HG03045 (cell line): ENCODE data around the gene ZNF607.
A peak's percentile ranks its signal among the peaks of the same experiment; 100 is the strongest.
"Not testable (repeated sequence)": the region's sequence is repeated elsewhere in the genome, so short reads cannot be mapped to it uniquely, and the experiment has no call there.

Experiments used
- ATAC-seq: cut with Tn5 transposase; IDR thresholded peaks from one replicate; pipeline ENCODE4 v1.9.1; 2021; ENCODE audit warnings: mild to moderate bottlenecking, moderate library complexity; ENCODE audit not compliant: unreplicated experiment

ZNF607 gene

DNA sequence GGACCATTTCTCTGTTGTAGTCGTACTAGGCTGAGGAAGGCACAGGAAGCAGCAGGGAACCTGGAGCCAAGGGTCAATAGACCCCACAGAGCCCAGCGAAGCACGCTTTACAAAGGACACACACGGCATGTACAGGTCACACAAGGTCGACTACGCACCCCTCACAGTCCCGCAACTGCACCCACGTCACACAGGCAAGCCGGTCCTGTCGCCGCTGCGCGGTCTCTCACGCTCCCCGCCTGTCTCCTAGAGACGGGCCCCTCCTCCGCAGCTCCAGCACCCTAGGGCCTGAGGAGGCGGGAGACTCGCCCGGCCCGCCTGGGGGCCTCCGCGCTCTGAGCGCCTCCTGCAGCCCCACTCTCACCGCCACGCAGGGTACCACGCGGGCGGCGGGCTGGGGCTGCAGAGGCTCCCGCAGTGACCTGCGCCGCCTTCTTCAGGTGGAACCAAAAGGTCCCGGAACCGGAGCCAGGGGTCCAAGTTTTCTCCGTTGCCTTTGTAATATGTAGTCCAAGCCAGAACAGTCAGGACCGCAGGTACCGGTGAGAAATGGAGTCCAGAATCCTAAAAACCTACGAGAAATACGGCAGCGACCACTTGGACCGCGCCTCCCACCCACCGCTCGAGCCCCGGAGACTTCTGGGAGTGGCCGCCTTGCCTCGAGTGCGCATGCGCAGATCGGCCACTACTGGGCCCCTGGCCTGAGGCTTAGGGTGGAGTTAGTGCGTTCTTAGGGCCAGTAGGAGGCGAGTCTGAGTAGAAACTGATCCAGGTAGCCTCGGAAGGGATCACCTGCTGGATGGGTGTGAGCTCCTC is at the start of gene ZNF607:
ZNF607 (minus strand) TSS at position 651 of the 816 bp plus-strand sequence. CDS start 8,143 bp downstream, outside the sequence.
- ATAC-seq, result peak; percentile 85

DNA sequence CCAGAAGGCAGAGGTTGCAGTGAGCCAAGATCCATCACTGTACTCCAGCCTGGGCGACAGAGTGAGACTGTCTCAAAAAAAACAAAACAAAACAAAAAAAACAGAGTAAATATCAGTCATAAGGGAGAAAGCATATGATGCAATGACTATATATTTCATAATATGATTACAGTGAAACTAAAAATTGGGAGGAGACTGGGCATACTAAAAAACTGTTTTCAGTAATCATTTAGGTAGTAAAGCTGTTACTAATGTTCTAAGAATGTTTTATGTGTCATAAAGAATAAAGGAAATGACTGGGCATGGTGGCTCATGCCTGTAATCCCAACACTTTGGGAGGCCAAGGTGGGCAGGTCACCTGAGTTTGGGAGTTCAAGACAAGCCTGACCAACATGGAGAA is 43.9 kb upstream of the ZNF607 start:
- ATAC-seq, result no peak

DNA sequence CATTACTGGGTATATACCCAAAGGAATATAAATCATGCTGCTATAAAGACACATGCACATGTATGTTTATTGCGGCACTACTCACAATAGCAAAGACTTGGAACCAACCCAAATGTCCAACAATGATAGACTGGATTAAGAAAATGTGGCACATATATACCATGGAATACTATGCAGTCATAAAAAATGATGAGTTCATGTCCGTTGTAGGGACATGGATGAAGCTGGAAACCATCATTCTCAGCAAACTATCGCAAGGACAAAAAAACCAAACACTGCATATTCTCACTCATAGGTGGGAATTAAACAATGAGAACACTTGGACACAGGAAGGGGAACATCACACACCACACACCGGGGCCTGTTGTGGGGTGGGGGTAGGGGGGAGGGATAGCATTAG is 38.1 kb upstream of the ZNF607 start:
- ATAC-seq, result not testable (repeated sequence)

DNA sequence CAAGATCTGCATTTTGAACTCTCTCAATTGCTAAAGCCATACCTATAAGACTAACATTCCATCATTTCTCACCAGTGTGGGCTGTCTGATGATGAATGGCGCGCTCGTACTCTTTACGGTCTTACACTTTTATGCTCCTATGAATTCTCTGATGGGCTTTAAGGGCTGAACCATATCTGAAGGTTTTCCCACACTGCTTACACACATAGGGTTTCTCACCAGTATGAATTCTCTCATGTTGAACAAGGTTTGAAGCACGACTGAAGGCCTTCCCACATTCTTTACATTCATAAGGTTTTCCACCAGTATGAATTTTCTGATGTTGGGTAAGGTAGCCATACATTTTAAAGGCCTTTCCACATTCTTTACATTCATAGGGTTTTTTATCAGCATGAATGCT is 18.8 kb upstream of the ZNF607 start:
- no peak for ATAC-seq

DNA sequence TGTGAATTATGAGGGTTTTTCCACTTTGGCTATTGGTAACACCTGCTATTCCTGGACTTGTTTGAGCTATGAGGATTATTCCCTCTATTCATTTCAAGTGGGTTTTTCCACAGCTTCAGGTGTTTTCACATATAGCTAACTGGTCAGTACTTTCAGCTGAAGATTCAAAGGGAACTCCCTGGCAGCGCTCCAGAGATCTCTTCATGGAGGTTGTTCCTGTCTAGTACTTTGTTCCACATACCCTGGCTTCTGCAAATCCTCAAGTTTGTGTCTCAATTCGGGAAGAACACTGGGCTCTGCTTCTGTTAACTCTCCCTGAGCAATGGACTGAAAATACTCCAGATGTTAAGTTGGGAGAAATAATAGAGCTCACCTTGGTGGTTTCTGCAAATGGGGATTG is 5.6 kb upstream of the ZNF607 start:
- ATAC-seq, result no peak

DNA sequence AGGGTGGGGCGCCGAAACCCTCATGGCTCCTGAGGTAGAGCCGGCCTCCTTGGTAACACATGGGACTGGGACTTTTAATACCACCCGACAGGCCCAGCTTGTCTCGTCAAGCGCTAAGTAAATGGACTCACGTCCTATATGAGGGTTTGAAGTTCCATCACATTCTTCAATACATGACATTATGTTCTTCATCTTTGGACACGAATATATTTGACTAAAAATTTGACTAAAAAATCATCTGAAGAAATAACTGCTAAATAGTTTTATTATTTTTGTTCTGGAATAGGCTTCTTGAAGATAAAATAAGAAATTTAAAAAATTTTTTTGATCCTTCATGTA is 335 bp upstream of the ZNF607 start:
- no peak for ATAC-seq

DNA sequence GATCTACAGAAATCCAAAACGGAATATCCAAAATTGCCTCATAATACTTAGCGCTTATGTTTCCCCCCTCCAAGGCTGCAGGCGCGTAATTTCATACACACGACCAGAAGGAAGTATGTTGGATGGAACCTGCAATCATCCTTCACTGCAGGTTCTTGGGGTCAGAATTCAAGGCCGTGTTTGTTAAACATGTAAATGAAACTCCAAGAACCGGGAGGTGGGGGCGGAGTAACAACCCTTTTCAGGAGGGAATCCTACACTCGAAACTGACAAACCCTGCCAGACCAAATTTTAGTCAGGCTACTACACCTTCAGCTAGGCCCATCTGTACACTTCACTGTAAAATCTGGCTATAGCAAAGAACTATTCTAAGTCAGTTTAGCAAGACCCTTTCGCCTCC is 1.3 kb downstream of the ZNF607 start:
- ATAC-seq, result no peak

DNA sequence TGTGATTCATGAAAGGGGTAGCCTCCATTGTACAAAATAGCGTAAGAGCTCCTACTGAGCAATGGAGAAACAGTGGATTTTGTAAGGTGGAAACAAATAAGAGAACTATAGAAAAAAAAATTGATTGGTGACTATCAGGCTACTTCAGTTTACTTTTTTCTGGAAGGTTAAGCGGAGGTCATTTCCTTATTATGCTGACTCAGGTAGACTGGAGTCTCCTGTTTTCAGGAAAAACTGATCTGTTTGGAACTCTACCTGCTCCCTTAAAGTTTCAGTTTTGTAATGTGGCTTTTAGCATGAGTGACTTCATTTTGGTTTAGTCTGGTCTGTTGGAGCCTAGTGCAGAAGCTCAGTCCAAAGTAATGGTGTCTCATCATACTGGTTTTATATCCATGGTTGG is 3.4 kb downstream of the ZNF607 start:
- ATAC-seq, result no peak

DNA sequence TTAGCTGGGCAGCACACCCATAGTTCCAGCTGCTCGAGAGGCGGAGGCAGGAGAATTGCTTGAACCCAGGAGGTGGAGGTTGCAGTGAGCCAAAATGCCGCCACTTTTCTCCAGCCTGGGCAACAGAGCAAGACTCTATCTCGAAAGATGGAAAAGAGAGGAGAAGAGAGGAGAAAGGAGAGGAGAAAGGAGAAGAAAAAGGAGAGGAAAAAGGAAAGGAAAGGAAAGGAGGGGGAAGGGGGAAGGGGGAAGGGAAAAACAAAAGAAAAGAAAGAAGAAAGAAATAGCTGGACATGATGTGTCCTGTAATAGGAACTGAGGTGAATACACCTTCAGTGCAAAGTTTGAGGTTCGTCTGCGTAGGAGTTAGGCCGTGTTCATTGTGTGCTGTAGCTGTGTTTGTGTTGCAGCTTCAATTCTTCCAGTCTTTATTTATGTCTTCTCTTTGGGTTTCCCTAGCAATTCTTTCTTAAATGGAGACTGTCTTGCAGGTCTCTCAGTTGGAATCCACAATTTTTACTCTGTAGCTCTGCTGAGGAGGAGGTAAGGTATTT is 13.4 kb downstream of the ZNF607 start:
- no peak for ATAC-seq

DNA sequence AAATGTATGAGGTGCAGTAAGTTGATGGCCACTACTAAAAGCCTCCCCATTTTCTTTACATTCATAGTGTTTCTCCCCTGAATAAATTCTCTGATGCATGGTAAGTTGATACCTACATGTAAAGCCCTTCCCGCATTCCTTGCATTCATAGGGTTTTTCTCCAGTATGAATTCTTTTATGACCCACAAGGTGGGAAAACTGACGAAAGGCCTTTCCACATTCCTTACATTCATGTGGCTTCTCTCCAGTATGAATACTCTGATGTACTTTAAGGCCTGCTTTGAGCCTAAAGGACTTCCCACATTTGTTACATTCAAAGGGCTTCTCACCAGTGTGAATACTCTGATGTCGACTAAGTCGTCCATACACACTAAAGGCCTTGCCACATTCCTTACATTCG is 20.5 kb downstream of the ZNF607 start:
- no peak for ATAC-seq

DNA sequence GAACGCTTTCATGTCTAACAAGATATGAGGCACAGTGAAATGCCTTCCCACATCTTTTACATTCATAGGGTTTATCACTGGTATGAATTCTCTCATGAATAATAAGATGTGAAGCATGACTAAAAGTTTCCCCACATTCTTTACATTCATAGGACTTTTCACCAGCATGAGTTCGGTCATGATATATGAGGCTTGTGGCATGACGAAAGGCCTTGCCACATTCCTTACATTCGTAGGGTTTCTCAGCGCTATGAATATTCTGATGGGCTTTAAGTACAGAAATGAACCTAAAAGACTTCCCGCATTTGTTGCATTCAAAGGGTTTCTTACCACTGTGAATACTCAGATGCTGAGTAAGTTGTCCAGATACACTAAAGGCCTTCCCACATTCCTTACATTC is 21.3 kb downstream of the ZNF607 start:
- ATAC-seq, result no peak

DNA sequence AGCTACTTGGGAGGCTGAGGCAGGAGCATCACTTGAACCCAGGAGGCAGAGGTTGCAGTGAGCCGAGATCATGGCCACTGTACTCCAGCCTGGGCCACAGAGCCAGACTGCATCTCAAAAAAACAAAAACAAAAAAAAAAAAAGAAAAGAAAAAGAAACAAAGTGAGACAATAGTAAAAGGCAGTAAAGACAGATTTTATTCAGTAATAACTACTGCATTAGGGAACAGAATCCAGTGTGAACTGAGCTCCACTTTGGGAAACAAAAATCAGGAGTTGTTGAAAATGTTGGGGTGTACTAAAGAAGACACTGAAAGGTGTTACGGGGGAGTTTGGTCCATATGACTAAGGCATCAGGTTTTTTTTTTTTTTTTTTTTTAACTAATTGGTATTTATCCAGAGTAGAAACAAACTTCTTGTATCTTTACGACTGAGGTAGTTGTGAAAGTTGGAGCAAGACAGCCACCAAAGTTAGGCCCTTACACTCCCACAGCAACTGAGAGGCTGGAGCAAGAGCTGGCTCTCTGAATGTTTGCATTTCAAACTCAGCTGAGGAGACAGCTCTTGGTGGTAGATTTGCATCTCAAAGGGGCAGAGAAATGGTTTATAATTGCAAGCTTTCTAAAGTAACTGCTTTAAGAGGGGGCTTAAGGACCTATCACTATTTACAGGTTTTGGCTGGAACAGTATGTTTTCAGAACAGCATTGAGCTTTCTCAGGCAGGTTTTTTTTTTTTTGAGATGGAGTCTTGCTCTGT is 24.2 kb downstream of the ZNF607 start:
- ATAC-seq, result no peak

DNA sequence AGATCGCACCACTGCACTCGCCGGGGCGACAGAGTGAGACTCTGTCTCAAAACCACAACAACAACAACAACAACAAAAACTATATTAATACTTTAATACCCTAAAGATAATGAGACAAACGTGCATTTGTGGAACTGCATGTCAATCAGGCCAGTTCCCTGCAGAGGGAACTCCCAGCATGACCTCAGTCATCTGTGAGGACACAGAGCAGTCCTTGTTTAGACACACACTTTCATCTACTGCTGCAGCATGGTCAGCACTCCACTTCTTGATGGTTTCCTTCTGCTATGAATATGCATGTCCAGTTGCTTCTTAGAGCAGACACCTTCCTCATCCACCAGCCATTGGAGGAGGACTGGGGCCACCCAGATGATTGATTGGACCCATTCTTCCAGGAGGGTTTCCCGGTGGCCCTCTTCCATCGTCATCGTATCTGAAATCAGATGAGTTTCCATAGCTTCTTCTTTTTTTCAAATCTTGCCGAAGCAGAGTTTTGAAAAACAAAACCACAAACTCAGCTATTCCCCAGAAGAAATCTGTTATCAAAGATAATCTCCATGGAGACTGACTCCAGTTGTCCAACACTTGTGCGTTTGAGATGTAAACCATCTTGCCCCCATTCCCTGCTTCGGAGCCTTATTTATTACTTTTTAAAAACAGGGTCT is 26.5 kb downstream of the ZNF607 start:
- ATAC-seq, result no peak

DNA sequence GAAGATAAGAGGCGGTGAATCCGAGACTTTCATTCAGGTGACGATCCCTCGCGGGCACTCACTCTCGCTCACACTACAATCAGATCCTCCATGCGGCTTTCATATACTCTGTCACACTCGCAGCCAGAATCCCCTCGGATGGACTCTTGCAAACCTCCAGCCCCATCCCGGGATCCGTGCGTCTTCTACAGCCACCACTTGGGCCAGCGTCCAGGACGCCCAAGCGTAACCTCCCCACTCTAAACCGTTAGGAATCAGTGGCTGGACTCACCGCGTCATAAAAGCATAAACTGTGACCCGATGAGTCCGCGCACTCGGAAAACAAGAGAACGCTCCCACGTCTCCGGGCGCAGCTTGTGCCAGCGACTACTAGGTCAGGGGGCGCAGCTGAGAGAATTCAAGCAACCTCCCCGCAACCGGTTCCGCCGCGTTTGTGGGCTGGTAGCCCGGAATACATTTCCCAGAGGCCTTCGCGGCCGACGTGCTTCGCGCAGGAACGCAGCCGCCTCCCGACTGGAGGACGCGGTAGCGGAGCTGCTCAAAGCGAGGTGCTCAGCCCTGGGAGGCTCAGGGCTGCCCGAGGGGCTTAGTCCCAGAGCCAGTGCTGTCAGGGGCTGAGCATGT is 27.6 kb downstream of the ZNF607 start:
- no peak for ATAC-seq

DNA sequence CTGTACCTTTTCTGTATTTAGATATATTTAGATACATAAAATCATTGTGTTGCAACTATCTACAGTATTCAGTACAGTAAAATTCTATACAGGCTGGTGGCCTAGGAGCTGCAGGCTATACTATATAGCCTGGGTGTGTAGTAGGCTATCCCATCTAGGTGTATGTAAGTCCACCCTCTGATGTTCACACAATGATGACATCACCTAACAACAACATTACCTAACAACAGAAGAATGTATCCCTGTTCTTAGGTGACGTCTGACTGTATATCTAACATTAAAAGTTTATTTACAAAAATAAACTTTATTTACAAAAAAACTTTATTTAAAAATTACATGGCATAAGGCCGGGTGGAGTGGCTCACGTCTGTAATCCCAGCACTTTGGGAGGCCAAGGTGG is 36.0 kb downstream of the ZNF607 start:
- ATAC-seq, result no peak

DNA sequence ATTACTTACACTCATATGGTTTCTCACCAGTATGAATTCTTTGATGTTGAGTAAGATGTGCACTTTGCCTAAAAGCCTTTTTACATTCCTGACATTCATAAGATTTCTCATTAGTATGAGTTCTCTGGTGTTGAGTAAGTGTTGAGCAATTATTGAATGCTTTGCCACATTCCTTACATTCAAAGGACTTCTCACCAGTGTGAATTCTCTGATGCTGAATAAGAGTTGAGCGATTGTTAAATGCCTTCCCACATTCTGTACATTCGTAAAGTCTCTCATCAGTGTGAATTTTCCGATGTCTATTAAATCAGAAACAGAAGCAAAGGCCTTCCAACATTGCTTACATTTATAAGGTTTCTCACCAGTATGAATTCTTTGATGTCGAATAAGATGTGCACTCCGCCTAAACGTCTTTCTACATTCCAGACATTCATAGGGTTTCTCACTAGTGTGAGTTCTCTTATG is 50.1 kb downstream of the ZNF607 start:
- ATAC-seq, result no peak

DNA sequence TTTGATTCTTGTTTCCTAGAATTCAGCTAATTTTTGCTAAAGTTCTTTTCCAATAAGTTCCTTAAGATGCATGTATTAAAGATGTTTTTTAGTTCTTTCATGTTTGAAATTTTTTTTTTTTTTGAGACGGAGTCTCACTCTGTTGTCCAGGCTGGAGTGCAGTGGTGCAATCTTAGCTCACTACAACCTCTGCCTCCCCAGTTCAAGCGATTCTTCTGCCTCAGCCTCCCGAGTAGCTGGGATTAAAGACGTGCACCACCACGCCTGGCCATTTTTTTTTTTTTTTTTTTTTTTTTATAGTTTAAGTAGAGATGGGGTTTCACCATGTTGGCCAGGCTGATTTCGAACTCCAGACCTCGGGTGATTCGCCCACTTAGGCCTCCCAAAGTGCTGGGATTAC is 62.4 kb downstream of the ZNF607 start:
- not testable (repeated sequence) for ATAC-seq

DNA sequence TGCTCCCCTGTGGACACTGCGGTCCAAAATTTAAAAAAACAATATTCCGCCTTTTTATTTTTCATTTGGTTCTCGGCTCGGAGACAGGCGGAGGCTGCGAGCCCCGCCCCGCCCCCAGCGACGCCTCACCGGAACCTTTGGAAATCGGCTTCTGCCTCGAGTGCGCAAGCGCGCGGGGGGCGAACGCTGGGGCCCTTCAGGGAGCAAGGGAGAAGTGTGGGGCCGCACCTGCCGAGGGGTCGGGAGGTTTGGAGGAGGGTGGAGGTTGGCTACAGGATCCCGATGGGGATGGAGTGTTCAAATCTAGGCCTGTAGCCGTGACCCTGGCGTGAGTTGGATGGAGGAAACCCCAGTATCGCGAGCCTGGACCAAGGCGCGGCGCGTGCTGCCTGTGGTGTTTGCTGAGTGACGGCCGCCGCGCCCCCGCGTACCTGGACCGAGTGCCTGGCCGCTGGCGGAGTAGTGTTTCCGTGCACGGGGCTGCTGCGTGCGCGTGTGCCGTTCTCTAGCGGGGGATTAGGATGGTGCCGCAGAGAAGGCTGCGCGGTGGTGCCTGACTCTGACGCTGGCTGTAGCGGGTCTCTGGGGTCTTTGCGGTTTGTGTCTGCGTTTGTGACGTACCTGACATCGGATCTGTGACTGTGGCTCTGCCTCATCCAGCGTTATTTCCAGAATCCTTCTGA is 63.7 kb downstream of the ZNF607 start:
- ATAC-seq, result peak; percentile 58

DNA sequence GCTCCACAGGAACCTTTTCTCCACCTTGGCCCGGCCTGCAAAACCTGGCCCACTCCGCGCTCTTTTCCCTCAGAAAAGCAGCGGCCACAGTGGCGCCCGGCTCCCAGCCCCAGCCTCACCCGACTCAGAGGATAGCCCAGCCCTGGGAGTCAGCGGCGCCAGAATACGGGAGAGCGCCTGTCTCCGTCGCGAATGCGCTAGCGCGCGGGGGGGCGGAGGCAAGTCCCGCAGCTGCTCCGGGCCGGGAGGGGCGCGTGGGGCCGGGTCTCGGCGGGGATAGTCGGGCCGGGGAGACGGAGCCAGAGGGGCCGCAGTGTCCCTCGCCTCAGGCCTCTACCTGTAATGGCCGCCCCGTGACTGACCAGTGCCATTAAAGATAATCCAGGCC is 64.3 kb downstream of the ZNF607 start, which contains the start of gene ZFP30:
ZFP30 (minus strand) TSS at position 165 of the 388 bp plus-strand sequence. CDS start 7,643 bp downstream, outside the sequence.
- peak; percentile 83 for ATAC-seq

DNA sequence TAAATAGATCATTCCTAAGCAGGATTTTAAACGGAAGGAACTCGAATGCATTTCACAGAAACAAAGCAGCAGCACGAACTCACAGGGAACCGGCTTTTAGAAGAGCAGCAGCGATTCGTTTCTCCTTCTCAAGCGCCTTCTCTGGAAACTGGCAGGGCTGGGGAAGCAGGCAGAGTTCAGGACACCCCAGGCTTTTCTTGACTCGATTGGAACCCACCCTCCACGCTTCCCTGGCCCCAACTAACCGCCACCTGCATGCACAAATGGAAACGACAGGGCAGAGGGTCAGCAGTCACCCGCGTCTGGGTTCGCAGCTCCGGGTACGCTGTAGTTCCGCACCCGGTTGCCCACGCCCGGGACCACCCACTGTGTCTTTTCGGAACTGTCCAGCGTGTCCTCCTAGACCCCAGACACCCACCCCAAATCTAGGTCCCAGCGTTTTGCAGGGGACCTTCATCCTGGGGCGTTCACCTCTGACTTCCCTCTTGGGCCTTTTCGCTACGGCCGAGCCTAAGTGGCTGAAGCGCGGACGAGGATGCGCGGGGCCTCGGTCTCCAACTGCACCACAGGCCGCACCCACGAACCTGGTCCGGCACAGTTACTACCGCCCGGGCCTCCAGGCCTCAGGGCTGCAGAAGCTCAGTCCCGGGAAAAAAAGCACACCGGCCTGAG is 64.8 kb downstream of the ZNF607 start:
- peak; percentile 45 for ATAC-seq
